Activated CD4-positive, alpha-beta T cell treated with anti-CD3 and anti-CD28 coated beads, Interleukin-2, amount 50 U/mL, for 1 hour (primary cell): ENCODE data around the gene COL12A1.

Experiments
- DNase-seq: peaks from one replicate; pipeline ENCODE4 v3.0.0-alpha.2; 2020

Gene COL12A1

DNA sequence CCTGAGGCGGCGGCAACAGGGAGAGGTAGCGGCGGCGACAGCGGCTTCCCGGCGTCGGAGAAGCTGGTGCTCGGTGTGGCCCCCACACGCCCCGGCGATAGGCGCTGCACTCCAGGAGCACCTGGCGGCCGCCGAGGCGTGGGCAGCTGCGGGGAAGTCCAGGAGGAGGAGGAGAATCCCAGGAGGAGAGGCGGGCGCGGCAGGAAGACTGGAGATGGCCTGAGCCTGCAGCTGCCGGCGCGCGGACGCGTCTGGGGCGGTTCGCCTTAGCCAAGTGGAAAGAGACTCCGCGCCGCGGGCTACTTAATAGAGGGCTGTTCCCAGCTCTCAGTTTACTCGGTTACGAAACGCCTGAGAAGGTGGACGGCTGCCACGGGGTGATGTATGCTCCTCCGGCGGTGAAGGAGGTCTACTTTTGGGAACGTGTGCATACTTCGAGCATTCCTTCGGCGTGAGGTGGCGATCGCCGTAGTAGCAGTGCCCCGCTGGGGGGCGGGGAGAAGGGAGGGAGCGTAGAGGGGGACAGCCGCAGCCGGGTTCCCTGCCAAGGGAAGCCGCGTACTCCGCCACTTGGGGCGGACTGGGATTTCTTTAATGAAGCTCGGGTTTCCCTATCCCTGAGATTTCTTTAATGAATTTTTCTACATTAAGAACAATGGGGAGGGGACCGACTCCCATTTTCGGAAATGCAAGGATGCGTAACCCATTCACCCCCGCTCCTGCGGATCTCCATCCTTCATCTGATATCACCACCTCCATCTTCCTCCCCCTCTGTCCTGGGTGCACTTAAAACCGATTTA lies at the start of gene COL12A1:
TSS of gene COL12A1 (minus strand) at position 278 of the 800 bp plus-strand sequence. CDS start 3,261 bp downstream, outside the sequence.
- no peak for DNase-seq

DNA sequence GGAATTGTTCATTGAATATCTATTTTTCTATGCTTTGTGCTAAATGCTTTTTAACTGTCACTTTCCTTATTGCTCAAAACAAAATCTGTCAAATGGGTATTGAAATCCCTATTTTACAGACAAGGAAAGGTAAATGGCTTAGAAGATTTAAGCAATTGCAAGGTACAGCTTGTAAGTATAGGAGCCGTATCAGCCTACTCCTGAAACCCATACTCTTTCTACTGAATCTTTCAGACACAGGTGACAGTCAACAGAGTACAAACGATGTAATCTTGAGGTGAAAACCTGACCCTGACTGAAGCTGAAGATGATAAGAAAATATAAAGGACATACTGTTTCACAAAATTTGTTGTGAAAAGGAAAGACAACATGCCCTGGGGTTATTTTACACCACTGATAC lies 44.7 kb upstream of the COL12A1 start:
- no peak for DNase-seq

DNA sequence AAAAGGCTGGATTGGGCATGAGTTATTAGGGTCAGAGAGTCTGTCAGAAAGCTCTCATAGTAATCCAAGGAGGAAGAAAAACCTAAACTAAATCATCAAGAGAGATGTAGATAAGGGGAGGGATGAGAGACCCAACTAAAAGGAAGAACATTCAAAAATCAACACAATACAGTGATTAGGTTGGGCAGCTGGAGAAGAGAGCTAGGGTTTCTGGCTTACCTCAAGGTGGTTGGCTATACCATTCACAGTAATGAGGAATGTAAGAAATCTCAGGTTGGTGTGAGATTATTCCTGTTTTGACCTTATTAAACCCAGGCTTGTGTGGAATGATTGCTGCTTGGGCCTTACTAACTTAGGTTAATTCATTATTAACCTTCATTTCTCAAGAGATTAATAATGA lies 44.0 kb upstream of the COL12A1 start:
- no peak for DNase-seq

DNA sequence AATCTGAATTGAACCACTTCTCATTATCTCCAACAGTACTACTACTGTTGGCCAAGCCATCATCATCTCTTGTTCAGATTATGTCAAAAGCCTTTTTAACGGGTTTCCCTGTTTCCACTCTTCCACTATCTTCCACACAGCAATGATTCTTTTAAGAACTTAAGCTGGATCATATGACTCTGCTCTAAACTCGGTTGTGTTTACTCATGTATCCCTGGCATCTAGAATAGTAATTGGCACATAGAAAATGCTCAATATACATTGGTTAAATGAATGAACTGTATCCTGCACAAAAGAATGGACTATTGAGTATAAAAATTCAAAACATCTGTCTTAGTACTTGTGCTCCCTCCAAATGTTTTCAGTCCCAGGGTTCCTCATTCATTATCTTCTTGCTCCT lies 40.5 kb upstream of the COL12A1 start:
- no peak for DNase-seq

DNA sequence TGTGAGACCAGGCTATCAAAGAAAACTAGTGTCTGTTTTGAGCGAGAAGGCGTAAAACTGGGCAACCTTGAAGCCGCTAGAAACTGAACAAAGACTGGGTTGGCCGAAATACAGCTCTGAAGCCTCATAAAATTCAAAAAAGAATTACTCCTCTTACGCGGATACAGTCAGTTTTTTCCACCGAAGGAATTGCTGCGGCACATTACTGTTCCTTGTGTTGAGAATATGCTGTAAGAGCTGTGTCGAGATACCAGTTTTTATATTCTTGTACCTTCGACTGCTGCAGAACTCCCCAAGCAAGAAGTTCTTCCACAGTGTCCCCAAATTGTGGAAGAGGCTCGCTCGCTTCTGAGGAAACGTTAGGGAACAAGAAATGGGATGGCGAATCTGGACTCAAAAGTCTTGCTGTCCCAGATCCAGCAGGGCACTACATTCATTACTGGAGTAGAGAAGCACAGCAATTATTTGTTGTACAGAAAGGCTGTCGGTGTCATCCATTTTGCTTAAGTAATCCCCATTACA lies 38.3 kb upstream of the COL12A1 start:
- no peak for DNase-seq

DNA sequence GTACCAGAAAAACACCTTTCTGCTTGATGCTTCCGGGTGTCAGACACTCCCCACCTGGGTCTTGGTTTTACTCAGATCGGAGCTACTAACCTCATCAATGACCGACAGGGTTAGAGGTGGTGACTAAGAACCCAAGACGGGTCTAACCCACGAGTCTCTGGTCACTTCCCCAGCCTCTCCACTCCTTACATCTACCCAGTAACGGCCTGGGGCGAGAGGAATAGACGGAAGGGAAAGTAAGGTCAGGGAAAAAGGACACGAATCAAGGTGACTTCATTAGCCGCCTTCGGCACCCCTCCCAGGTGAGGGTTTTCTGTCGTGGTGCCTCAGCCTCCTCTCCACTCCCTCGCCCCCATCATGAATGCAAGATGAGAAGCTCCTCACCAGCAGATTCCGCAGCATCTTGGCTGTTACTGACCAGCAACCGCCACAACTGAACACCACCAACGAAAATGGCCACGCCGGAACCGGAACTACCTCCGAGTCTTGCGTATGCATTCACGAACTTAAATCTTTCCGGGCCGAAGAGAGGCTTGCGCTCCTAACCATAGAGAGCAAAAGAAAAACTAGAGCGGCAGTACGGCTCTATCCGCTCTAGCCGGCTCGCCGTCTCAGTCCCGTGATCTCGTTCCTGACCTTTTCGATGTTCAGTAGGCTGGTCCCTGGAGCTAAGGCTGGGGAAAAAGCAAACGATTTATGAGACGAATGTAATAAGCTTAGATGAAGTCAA lies 37.6 kb upstream of the COL12A1 start, which contains the start of gene COX7A2:
TSS of gene COX7A2 (minus strand) at position 469 of the 730 bp plus-strand sequence. CDS start at position 402, 67 bp downstream.
- DNase-seq, result peak; percentile 79

DNA sequence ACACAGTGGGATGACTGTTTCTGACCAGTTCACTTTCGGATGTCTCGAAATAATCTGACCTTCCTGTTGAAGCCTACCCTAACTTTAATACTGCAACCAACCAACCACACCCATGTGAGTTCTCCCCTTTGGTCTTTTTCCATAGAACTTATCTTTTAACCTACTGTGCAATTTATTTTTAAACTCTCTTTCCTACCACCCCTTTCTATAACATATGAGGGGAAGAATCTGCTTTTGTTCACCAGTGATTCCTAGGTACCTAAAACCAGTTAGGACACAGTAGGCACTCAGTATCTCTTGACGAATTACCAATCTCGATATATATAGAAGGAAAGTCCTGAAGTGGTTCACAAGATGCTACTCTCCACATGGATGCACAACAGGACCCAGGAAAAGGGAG lies 30.8 kb upstream of the COL12A1 start:
- DNase-seq, result no peak

DNA sequence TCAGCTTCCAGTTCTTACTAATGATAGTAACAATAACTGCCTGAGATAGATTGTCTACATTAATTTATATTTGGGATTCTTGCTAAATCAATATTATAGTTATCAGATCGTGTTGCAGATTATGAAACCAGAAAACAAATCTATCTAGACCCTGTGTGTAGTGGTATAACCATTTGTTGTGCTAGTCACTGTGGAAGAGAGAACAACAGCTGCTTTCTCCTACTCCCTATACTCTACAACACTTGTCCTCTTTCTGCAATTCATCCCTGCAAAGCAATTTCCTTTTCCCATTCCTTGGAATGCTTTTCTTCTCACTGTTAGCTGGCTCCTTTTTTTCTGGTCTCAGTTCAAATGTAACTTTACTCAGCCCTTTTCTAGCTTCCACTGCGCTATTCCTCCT lies 29.4 kb upstream of the COL12A1 start:
- DNase-seq, result no peak

DNA sequence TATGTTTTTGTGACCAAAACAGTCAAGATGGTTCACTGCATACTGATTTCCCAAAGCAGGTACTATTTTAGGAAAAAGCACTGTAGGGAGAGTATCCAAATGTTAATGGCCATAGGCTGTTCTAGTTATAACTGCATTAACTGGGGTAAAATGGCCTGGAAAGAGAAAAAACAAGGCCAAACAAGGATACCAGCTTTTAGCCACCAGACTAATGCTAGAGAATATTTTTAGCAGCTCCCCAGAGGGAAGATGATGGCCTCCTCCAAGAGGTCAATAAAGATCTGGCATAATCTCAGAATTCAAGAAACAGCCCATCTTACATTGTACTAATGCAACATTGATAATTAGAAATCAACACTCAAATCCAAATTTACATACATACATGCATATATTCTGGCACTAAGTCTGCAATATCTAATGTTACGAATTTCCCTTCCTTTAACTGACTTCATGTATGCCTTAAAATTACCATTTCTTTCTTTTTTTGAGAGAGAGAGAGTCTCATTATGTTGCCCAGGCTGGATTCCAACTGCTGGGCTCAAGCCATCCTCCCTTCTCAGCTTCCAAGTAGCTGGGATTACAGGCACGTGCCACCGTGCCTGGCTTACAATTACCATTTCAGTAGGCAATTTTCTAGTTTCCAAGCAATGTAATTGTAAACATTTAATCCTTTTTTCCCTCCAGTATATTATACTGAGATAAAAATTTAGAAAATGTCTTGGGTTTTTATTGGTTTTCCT lies 28.4 kb upstream of the COL12A1 start:
- no peak for DNase-seq

DNA sequence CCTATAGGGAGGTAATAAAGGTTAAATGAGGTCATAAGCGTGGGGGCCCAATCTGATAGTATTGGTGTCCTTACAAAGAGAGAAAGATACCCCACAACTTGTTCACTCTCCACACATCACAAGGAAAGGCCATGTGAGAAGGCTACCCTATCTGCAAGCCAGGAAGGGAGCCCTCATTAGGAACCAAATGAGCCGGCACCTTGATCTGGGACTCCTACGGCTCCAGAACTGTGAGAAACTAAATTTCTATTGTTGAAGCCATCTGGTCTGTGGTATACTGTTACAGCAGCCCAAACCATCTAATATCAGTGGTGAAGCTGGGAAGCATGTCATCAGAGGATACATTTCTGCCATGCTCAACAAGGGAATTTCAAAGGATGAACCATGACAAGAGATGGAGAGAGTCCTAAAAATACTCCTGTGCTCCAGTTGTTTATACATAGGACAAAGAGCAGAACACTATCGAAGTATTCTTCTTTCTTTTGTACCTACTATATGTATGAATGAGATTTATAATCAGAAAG lies 27.3 kb upstream of the COL12A1 start:
- no peak for DNase-seq

DNA sequence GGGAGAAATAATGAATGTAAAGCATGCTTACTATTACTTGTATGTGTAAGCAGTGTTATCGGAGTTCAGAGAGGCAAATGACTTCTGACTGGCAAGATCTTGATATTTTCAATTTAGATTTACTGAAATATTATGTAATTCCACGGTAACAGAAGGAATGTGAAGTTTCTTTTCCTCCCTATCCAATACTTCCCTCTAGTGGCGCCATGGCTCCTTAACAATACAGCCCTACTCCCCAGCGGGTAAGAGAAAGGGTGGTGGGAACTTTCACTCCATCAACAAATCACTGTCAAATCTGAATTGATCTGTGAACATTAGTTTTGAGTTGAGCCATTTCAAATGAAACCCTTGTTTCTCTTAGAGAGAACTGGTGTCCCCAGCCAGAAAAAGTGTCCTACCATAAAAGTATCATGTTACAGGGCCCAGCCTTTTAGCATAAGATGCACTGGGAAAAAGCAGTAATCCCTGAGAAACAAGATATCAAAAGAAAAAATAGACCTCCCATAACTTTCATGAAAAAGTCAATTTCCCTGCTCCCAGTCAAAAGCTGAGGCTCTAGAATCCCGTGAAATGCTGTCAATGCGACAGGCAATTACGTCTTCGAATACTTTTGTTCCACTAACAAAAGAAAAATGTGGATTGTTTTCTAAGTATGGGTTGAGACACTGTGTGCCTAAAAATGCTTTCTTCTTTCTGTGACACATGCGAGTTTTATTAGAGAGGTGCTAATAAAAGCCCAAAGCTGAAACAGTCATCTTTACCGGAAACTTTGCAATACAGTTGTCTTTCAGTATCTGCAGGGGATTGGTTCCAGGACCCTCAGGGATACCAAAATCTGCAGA lies 24.9 kb upstream of the COL12A1 start:
- DNase-seq, result no peak

DNA sequence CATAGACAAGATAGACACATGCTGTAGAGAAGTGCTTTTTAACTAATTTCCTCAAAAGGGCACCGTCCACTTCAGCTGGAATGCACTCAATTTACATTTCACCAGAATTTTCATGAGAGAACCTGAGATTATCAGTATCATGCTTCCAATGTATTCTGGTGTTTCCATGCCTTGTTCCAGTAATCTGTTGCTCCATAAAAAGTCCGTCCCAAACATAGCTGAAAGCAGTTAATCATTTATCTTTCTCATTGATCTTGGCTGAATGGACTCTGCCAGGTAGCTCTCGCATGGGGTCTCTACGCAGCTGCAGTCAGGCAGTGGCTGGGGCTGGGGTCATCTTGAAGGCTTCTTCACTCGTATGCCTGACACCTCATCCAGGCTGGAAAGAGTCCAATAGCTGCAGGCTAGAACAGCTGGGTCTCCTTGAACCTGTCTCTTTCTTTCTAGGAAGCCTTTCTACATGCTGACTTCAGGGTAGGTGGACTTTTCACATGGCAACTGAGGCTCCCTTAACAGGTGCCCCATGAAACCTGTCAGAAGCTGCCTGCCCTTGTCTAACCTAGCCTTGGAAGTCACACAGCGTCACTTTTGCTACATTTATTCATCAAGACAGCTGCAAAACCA lies 18.6 kb upstream of the COL12A1 start:
- no peak for DNase-seq

DNA sequence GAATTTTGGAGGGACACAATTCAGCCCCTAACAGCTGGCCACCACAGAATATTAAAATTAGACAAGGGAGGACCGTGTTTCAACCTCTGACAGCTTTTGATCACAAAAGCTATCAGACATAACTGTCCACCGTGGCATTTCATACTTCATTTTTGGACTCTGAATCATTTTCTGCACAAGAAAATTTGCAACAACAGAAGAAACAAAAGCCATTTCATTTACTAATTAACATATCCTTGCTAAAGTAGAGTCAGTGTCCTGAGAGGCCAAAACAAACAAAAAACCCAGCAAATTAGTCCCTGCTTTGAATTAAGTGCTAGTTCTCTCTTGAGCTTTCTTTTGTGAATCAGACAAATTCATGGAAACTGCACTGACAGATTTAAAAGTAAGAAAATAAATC lies 17.6 kb upstream of the COL12A1 start:
- no peak for DNase-seq

DNA sequence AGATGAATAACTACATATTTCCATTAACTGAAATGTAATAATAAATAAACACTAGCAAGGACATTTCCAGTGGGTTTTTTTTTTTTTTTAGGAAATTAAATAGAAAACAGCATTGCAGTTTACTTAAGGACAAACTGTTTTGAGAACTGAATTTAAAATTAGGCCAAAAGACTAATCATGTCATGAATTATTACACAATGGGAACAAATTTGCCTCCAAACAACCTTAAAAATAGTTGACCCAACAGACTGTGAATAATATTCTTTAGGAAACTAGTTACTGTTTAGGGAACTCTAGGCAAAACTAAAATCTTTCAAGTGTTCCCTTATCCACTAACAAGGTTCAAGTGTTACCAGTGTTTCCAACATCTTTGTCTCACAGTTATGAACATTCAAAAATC lies 16.4 kb upstream of the COL12A1 start:
- DNase-seq, result no peak

DNA sequence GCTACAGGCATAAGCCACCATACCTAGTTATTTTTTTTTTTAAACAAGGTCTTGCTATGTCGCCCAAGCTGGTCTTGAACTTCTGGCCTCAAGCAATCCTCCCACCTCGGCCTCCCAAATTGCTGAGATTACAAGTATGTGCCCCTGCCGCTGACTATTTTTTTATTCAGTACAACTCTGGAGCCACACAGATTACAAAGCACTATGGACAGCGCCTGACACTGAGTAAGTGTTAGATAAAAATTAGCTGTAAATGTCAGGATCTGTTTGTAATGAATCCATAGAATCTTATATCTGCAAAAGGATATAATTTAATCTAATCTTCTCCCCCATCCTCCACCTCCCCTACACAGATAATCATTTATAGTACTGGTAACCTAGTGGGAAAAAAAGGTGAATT lies 15.3 kb upstream of the COL12A1 start:
- no peak for DNase-seq

DNA sequence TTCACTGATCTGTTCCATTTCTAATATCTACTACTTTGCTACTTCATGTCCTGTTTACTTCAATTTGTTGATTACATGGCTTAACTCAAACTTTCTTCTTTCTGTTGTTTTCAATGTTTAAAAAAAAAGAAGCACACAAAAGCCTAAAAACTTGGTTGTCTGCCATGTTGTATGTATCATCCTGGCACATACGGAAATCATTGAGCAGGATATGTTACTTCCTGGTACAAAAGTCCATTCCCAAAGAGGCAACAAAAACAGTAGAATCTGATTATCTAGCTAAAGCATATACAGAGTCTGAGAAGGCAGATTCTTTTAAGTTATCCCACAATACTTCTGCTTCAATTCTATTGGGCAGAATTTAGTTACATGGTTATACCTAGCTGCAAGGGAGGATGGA lies 14.5 kb upstream of the COL12A1 start:
- no peak for DNase-seq

DNA sequence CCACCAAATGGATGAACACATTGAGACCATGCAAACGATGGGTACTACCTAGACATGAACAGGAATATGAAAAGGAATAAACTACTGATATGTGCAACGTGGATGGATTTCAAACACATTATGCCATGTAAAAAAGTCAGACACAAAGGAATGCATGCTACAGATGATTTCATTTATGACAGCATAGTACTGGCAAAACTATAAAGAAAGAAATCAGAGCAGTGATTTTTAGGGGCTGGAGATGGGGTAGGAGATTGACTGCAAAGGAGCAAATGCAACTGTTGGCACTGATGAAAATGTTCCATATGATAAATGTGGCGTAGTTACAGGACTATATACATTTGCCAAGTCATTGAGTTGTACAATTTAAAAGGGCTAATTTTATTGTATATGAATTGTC lies 13.4 kb upstream of the COL12A1 start:
- DNase-seq, result no peak

DNA sequence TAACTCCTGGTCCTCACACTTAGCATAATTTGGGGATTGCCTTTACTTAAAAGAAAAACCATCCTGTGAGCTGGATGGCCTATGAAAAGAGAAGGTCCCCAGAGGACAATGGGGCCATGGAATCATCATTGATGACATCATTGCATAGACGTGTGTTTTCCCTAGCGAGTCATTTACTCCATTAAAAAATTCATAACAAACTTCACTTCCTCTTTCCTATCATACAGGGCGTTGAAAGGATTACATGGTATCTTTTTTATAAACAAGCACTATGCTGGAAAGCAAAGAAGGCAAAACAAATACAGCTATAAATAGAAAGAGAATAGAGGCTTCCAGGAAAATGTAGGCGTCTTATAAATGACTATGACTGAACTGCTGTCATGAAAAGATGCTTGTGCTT lies 11.3 kb upstream of the COL12A1 start:
- DNase-seq, result no peak

DNA sequence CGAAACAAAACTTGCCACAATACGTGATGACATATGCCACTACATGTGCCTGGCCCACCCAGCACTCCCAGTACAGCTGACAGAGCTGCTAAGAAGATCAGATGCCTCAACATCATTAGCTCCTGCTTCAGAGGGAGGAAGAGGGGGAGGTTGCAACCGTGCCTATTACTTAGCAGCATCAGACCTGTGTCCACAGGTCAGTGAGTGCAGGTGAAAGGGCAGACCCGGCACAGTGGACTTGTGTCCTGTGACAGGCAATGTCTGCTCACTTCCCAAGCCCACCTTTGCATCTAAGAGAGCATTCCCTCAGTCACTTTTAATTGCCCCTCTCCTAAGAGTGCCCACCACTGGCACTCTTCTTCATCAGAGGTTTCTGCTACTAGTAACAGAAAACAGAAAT lies 9.4 kb upstream of the COL12A1 start:
- no peak for DNase-seq

DNA sequence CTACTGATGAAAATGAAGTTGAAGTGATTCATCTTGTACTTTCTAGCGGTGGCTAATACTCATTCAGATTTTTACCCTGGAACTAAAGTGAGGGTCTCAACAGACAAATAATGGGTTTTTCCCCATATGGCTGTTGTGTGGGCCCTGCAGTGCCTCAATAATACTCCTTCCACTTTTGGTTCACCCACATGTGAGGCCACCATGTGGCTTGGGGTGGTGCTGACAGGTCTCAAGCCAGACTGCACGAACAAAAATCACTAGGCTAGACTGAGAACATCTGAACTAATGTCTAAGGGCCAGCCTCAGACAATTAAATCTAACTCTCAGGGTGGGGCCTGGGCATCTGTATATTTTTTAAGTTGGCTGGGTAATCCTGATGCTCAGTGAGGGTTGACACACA lies 7.9 kb upstream of the COL12A1 start:
- DNase-seq, result no peak

DNA sequence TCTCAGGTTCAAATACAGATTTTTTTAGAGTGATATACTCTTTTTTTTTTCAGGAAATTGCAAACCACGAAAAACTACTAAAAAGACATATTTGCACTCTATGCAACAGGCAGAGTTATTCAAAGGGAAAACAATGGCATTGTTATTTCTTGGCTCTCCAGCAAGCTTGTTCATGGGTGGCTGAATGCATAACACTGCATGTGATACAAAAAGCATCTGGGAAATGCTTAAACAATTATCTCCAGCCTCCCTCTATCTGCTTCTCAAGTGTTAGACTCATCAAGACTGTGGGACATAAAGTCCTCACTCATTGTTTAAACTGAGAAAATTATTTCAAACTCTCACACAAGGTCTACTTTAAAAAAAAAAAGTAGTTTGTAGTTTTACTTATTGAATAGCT lies 7.3 kb upstream of the COL12A1 start:
- DNase-seq, result no peak
